ENCODE measurements around the gene NPIPA5.
"Not testable (repeated sequence)": the region's sequence is repeated elsewhere in the genome, so short reads cannot be mapped to it uniquely, and the experiment has no call there.

NPIPA5 gene

GRCh38 chr16:15321221-15321620, 56.9 kb downstream of the NPIPA5 start:
- not testable (repeated sequence) for H3K27ac ChIP-seq

GRCh38 chr16:15314562-15314961, 63.5 kb downstream of the NPIPA5 start:
- not testable (repeated sequence) for H3K27ac ChIP-seq

All from C4-2B (cell line).